Endothelial cell of umbilical vein (primary cell): ENCODE data around the gene ZNF827. TPM values are rescaled to one million over a fixed set of nuclear protein-coding genes. Genes with fewer than 3 reads are reported as not detected.

ENCODE experiments used
- BruUV-seq: library from RNA; stranded (reverse); fragments of 400-500 nt; replicated peaks from 2 replicates; lab custom pipeline; 2021; lab: Mats Ljungman, UMichigan
- CTCF ChIA-PET: fragments of 300-600, 350-600 bp; sonication (Branson Sonifier 250); formaldehyde crosslinking; loops from one replicate; lab custom pipeline; 2021; ENCODE audit warnings: antibody characterized with exemption, inconsistent platforms; lab: Charles Lee
- POLR2A ChIA-PET: fragments of 300-600, 350-600 bp; sonication (Branson Sonifier 250); formaldehyde crosslinking; loops from one replicate; lab custom pipeline; 2021; ENCODE audit warnings: antibody characterized with exemption, inconsistent platforms; lab: Charles Lee
- DNase-seq: peaks from one replicate; pipeline ENCODE4 v3.0.0-alpha.2; 2011; ENCODE audit warnings: low read depth, low spot score
- FAIRE-seq: peaks from 2 replicates; lab custom pipeline; 2011; peaks lifted over from hg19 to GRCh38; lab: Jason Lieb, UNC
- H2AFZ ChIP-seq: 2 replicates; pipeline ENCODE4 v1.6.0; 2012; ENCODE audit warnings: low read depth, low read length, control low read depth, inconsistent platforms
- H3K27ac ChIP-seq: 2 replicates; pipeline ENCODE4 v1.5.1; 2011; ENCODE audit warnings: low read depth, mild to moderate bottlenecking, control low read depth, low read length, moderate library complexity; ENCODE audit not compliant: insufficient read depth
- H3K27me3 ChIP-seq, 2 experiments: 2 replicates each; pipeline versions ENCODE4 v1.6.0 to v1.6.1; 2011; ENCODE audit warnings: low read length in 2 of 2, mixed read lengths in 1 of 2; ENCODE audit not compliant: control insufficient read depth in 2 of 2, insufficient read depth in 2 of 2
- H3K36me3 ChIP-seq, 2 experiments: 2 replicates in 1 of 2; 3 replicates in 1 of 2; pipeline ENCODE4 v1.5.1; 2011; ENCODE audit warnings: low read length in 2 of 2, mild to moderate bottlenecking in 1 of 2, moderate library complexity in 1 of 2; ENCODE audit not compliant: control insufficient read depth in 2 of 2, insufficient read depth in 2 of 2; ENCODE audit errors: extremely low read depth in 1 of 2
- H3K4me1 ChIP-seq: 3 replicates; pipeline ENCODE4 v1.5.1; 2011; ENCODE audit warnings: mild to moderate bottlenecking, low read length; ENCODE audit not compliant: control insufficient read depth, insufficient read depth; ENCODE audit errors: extremely low read depth
- H3K4me2 ChIP-seq: 2 replicates; pipeline ENCODE4 v1.6.1; 2011; ENCODE audit warnings: low read length, control low read depth, mixed read lengths; ENCODE audit not compliant: insufficient read depth
- H3K4me3 ChIP-seq, 3 experiments: fragments of 200-600 bp in 1 of 3; sonication (generic), shearing (Covaris generic) in 1 of 3; replicated peaks in 1 of 3; 2 replicates each; pipeline ENCODE4 v1.5.1; 2011 to 2016; ENCODE audit warnings: control low read depth in 3 of 3, low read length in 3 of 3, mild to moderate bottlenecking in 2 of 3, inconsistent platforms in 1 of 3, low read depth in 1 of 3, moderate library complexity in 1 of 3; ENCODE audit not compliant: insufficient read depth in 1 of 3
- H3K79me2 ChIP-seq: 2 replicates; pipeline ENCODE4 v1.6.0; 2012; ENCODE audit warnings: low read length, inconsistent platforms; ENCODE audit not compliant: control insufficient read depth, insufficient read depth
- H3K9ac ChIP-seq: replicated peaks from 2 replicates; pipeline ENCODE3; 2011; ENCODE audit warnings: low read length, control low read depth; ENCODE audit not compliant: insufficient read depth; ENCODE audit errors: extremely low read depth
- H3K9me1 ChIP-seq: replicated peaks from 3 replicates; pipeline ENCODE4 v1.6.0; 2011; ENCODE audit warnings: mild to moderate bottlenecking, low read length; ENCODE audit not compliant: control insufficient read depth, insufficient read depth; ENCODE audit errors: extremely low read depth
- H3K9me3 ChIP-seq: replicated peaks from 2 replicates; pipeline ENCODE4 v1.5.1; 2012; ENCODE audit warnings: low read length, inconsistent platforms; ENCODE audit not compliant: control insufficient read depth, insufficient read depth
- H4K20me1 ChIP-seq: replicated peaks from 2 replicates; pipeline ENCODE3; 2011; ENCODE audit warnings: mild to moderate bottlenecking, low read length; ENCODE audit not compliant: control insufficient read depth, insufficient read depth; ENCODE audit errors: extremely low read depth
- CTCF ChIP-seq, 2 donors: IDR thresholded peaks; 1 replicate in 1 of 2; 2 replicates in 1 of 2; pipeline ENCODE4 v1.5.1; 2011; ENCODE audit warnings: low read length in 2 of 2, mild to moderate bottlenecking in 2 of 2, moderate library complexity in 2 of 2, control low read depth in 1 of 2, inconsistent platforms in 1 of 2, low read depth in 1 of 2; ENCODE audit not compliant: insufficient read depth in 1 of 2; ENCODE audit errors: extremely low read depth in 1 of 2
- EZH2 ChIP-seq: IDR thresholded peaks from 2 replicates; pipeline ENCODE4 v1.6.1; 2012; ENCODE audit warnings: borderline replicate concordance, low read depth, mild to moderate bottlenecking, moderate library complexity, low read length, inconsistent platforms; ENCODE audit not compliant: severe bottlenecking
- FOS ChIP-seq: IDR thresholded peaks from 2 replicates; pipeline ENCODE4 v1.6.1; 2011; ENCODE audit warnings: mild to moderate bottlenecking, low read length, moderate library complexity, borderline replicate concordance; ENCODE audit not compliant: insufficient read depth
- GATA2 ChIP-seq: IDR thresholded peaks from 2 replicates; pipeline ENCODE4 v1.7.0; 2011; ENCODE audit warnings: low read depth, mild to moderate bottlenecking, moderate library complexity, mixed read lengths, low read length; ENCODE audit not compliant: insufficient read length, insufficient read depth
- JUN ChIP-seq: IDR thresholded peaks from 2 replicates; pipeline ENCODE4 v1.6.1; 2011; ENCODE audit warnings: borderline replicate concordance, low read depth; ENCODE audit not compliant: insufficient read length, insufficient read depth
- MYC ChIP-seq: IDR thresholded peaks from one replicate; pipeline ENCODE4 v1.6.1; 2011; ENCODE audit warnings: mild to moderate bottlenecking, low read depth, low read length
- POLR2A ChIP-seq: IDR thresholded peaks from 2 replicates; pipeline ENCODE4 v1.6.1; 2012; ENCODE audit warnings: low read depth, mild to moderate bottlenecking, control low read depth, low read length
- POLR2AphosphoS5 ChIP-seq: IDR thresholded peaks from 2 replicates; pipeline ENCODE4 v1.6.1; 2012; ENCODE audit warnings: low read depth, mild to moderate bottlenecking, control low read depth, low read length, moderate library complexity; ENCODE audit not compliant: insufficient read depth
- dilution Hi-C: fragments of 300-500 bp; cut with MboI; formaldehyde crosslinking; loops from one replicate; pipeline ENCODE4 v1.15.0; 2019; ENCODE audit warnings: low sequenced_read_pairs; ENCODE audit not compliant: extremely low pct_ligation_motif_present
- intact Hi-C: fragments of 100-400 bp; cut with micrococcal nuclease; formaldehyde crosslinking; loops from one replicate; pipeline ENCODE4 v1.10.0; 2022
- polyA plus RNA-seq, 4 experiments: library from polyadenylated mRNA; depleted of rRNA in 3 of 4; stranded (reverse) in 3 of 4; unstranded in 1 of 4; fragments of >200 nt; gene quantifications; 2 replicates each; pipeline versions ENCODE4 v1.2.1 to v1.2.3, GENCODE V29; 2011 to 2012; ENCODE audit warnings: missing spikeins in 1 of 4
- total RNA-seq: library from RNA; stranded (reverse); gene quantifications from 2 replicates; pipeline ENCODE4 v1.2.3, GENCODE V29; 2021
- TF ChIP-seq, protein P1 (sequence below): IDR thresholded peaks from 2 replicates; pipeline ENCODE4 v1.6.1; 2011; ENCODE audit not compliant: insufficient read depth, insufficient read length

ZNF827 gene
- total and polyA plus RNA-seq, 2 donors (not counting 3 experiments of a cell fraction or from before 2014, with no cell fraction given): 16.9 to 23.7 TPM

DNA sequence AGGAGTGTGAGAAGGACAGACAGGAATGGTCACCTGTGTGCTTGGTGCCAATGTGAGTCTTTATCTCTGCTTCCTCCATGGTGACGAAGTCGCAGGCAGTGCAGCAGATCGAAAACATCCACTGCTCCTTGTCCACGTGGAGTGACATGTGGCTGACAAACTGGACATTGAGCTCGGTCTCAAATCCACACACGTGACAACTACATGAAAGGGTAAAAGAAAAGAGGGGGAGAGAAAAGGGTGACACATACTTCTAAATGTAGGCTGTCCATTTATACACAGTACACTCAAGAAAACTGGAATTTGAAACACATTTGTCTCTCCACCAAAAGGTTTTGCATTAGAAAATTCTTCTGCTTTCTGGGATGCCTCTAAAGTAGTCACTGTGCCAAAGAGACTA lies 164.2 kb downstream of the ZNF827 start:
- DNase-seq (no peak), FAIRE-seq (no peak)
- intact Hi-C loops (no loop called here), dilution Hi-C loops (no loop called here)
- TF ChIP-seq POLR2A (no peak), CTCF (IDR thresholded peaks at IDR 0.05; ENCODE audit: extremely low read depth in 1 of 2, insufficient read depth in 1 of 2, low read depth in 1 of 2, low read length in 2 of 2) (no peak), EZH2 (no peak), JUN (no peak), MYC (no peak), FOS (no peak), POLR2AphosphoS5 (no peak), GATA2 (no peak)
- TF ChIP-seq, protein P1, sequence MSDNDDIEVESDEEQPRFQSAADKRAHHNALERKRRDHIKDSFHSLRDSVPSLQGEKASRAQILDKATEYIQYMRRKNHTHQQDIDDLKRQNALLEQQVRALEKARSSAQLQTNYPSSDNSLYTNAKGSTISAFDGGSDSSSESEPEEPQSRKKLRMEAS: no peak
- H3K4me1 ChIP-seq: peaks cover 9% of the 10 kb centered on the region
- no TSS peak for BruUV-seq
- no peaks in the 10 kb centered on the region for H3K9me1 ChIP-seq
- peaks cover 3 to 6% of the 10 kb centered on the region in 2 experiments for H3K36me3 ChIP-seq
- H3K9me3 ChIP-seq: no peaks in the 10 kb centered on the region
- H4K20me1 ChIP-seq: no peaks in the 10 kb centered on the region
- H3K4me2 ChIP-seq: no peak overlapping the region
- no peak overlapping the region for H3K4me3 ChIP-seq
- ChIA-PET CTCF (no interaction called here), POLR2A (no interaction called here)
- H2AFZ ChIP-seq: no peak overlapping the region
- H3K9ac ChIP-seq: no peak overlapping the region
- no peak overlapping the region for H3K27ac ChIP-seq
- no peaks in the 10 kb centered on the region for H3K27me3 ChIP-seq
- no peaks in the 10 kb centered on the region for H3K79me2 ChIP-seq
